ENCODE data around the gene FYN. TPM values are rescaled to one million over a fixed set of nuclear protein-coding genes. Genes with fewer than 3 reads are reported as not detected.

The FYN gene
- total and polyA plus RNA-seq, 2 of the 13 experiments (the other 11 are each of a cell fraction or from before 2014, with no cell fraction given), result 15.5 to 24.6 TPM

DNA sequence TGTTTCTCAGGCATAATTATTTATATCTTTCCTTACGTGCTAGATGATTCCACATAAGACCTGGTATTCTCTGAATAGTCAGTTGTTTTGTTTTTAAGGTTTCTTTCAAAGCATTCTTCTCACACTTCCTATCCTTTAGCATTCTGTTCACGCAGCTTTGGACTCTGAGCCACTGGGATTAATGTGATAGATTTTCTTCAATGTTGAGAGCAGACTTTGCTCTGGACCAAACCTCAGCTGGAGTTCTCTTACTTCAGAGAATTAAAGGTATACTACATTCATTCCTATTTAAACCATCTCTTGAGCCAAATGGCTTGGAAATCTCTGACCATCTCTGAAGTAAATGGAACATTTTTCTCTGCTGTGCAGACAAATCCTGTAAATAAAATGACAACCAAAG lies 196.9 kb downstream of the FYN start (continued):
- no peak for TF ChIP-seq ZMYM2 (CRISPR knock-in tag; IDR thresholded peaks at IDR 0.05)
- TF ChIP-seq XBP1 (CRISPR knock-in tag; IDR thresholded peaks at IDR 0.05), result no peak
- TF ChIP-seq, protein P1, sequence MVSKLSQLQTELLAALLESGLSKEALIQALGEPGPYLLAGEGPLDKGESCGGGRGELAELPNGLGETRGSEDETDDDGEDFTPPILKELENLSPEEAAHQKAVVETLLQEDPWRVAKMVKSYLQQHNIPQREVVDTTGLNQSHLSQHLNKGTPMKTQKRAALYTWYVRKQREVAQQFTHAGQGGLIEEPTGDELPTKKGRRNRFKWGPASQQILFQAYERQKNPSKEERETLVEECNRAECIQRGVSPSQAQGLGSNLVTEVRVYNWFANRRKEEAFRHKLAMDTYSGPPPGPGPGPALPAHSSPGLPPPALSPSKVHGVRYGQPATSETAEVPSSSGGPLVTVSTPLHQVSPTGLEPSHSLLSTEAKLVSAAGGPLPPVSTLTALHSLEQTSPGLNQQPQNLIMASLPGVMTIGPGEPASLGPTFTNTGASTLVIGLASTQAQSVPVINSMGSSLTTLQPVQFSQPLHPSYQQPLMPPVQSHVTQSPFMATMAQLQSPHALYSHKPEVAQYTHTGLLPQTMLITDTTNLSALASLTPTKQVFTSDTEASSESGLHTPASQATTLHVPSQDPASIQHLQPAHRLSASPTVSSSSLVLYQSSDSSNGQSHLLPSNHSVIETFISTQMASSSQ (IDR thresholded peaks at IDR 0.05; ENCODE audit: low read depth), result peak; percentile 78
- TF ChIP-seq, protein P1 (CRISPR knock-in tag; IDR thresholded peaks at IDR 0.05; ENCODE audit: borderline replicate concordance), result no peak
- TF ChIP-seq TGIF2 (CRISPR knock-in tag; IDR thresholded peaks at IDR 0.05), result no peak
- no peak for TF ChIP-seq NFRKB (IDR thresholded peaks at IDR 0.05)
- TF ChIP-seq SOX13 (IDR thresholded peaks at IDR 0.05), result no peak
- peak in 1 of 2 experiments; percentile 61; a peak in 1 of 4 replicates for TF ChIP-seq SOX13 (CRISPR knock-in tag; conservative IDR thresholded peaks at IDR 0.05 in 1 of 2, IDR thresholded peaks at IDR 0.05 in 1 of 2)
- TF ChIP-seq ZNF879 (CRISPR knock-in tag; IDR thresholded peaks at IDR 0.05), result no peak
- TF ChIP-seq SAP130 (CRISPR knock-in tag; IDR thresholded peaks at IDR 0.05; ENCODE audit: low read depth), result peak; percentile 57
- no peak for TF ChIP-seq ZNF143 (CRISPR knock-in tag; IDR thresholded peaks at IDR 0.05)
- no peak for TF ChIP-seq TRIM24 (CRISPR knock-in tag; IDR thresholded peaks at IDR 0.05)
- TF ChIP-seq, protein P2, sequence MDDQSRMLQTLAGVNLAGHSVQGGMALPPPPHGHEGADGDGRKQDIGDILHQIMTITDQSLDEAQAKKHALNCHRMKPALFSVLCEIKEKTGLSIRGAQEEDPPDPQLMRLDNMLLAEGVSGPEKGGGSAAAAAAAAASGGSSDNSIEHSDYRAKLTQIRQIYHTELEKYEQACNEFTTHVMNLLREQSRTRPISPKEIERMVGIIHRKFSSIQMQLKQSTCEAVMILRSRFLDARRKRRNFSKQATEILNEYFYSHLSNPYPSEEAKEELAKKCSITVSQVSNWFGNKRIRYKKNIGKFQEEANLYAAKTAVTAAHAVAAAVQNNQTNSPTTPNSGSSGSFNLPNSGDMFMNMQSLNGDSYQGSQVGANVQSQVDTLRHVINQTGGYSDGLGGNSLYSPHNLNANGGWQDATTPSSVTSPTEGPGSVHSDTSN (CRISPR knock-in tag; IDR thresholded peaks at IDR 0.05; ENCODE audit: borderline replicate concordance), result no peak
- TF ChIP-seq ARHGAP35 (CRISPR knock-in tag; IDR thresholded peaks at IDR 0.05; ENCODE audit: borderline replicate concordance), result no peak
- TF ChIP-seq TARDBP (CRISPR knock-in tag; IDR thresholded peaks at IDR 0.05), result peak; percentile 49; the same call in 1 of the 2 replicates
- TF ChIP-seq ZKSCAN8 (CRISPR knock-in tag; IDR thresholded peaks at IDR 0.05; ENCODE audit: borderline replicate concordance), result no peak
- TF ChIP-seq, protein P3, sequence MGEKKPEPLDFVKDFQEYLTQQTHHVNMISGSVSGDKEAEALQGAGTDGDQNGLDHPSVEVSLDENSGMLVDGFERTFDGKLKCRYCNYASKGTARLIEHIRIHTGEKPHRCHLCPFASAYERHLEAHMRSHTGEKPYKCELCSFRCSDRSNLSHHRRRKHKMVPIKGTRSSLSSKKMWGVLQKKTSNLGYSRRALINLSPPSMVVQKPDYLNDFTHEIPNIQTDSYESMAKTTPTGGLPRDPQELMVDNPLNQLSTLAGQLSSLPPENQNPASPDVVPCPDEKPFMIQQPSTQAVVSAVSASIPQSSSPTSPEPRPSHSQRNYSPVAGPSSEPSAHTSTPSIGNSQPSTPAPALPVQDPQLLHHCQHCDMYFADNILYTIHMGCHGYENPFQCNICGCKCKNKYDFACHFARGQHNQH (CRISPR knock-in tag; IDR thresholded peaks at IDR 0.05), result no peak
- TF ChIP-seq CREB1 (IDR thresholded peaks at IDR 0.05), result no peak
- peak; percentile 38; the same call in 1 of the 2 replicates for TF ChIP-seq CREB1 (CRISPR knock-in tag; IDR thresholded peaks at IDR 0.05)
- no peak for TF ChIP-seq FOXP1 (IDR thresholded peaks at IDR 0.05)
- TF ChIP-seq FOXP1 (CRISPR knock-in tag; IDR thresholded peaks at IDR 0.05), result 0 out of 2 replicates have a peak, but pooled peaks have one; percentile 14
- TF ChIP-seq, protein P4, sequence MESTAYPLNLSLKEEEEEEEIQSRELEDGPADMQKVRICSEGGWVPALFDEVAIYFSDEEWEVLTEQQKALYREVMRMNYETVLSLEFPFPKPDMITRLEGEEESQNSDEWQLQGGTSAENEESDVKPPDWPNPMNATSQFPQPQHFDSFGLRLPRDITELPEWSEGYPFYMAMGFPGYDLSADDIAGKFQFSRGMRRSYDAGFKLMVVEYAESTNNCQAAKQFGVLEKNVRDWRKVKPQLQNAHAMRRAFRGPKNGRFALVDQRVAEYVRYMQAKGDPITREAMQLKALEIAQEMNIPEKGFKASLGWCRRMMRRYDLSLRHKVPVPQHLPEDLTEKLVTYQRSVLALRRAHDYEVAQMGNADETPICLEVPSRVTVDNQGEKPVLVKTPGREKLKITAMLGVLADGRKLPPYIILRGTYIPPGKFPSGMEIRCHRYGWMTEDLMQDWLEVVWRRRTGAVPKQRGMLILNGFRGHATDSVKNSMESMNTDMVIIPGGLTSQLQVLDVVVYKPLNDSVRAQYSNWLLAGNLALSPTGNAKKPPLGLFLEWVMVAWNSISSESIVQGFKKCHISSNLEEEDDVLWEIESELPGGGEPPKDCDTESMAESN (CRISPR knock-in tag; conservative IDR thresholded peaks at IDR 0.05), result no peak
- TF ChIP-seq, protein P5, sequence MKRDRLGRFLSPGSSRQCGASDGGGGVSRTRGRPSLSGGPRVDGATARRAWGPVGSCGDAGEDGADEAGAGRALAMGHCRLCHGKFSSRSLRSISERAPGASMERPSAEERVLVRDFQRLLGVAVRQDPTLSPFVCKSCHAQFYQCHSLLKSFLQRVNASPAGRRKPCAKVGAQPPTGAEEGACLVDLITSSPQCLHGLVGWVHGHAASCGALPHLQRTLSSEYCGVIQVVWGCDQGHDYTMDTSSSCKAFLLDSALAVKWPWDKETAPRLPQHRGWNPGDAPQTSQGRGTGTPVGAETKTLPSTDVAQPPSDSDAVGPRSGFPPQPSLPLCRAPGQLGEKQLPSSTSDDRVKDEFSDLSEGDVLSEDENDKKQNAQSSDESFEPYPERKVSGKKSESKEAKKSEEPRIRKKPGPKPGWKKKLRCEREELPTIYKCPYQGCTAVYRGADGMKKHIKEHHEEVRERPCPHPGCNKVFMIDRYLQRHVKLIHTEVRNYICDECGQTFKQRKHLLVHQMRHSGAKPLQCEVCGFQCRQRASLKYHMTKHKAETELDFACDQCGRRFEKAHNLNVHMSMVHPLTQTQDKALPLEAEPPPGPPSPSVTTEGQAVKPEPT (CRISPR knock-in tag; IDR thresholded peaks at IDR 0.05; ENCODE audit: low read depth), result no peak

All from HepG2 (cell line).